Measurements from ENCODE around the gene KRT76.

KRT76 gene

GRCh38 chr12:52727037-52727436 is 50.1 kb downstream of the KRT76 start:
- TF ChIP-seq, protein P1, sequence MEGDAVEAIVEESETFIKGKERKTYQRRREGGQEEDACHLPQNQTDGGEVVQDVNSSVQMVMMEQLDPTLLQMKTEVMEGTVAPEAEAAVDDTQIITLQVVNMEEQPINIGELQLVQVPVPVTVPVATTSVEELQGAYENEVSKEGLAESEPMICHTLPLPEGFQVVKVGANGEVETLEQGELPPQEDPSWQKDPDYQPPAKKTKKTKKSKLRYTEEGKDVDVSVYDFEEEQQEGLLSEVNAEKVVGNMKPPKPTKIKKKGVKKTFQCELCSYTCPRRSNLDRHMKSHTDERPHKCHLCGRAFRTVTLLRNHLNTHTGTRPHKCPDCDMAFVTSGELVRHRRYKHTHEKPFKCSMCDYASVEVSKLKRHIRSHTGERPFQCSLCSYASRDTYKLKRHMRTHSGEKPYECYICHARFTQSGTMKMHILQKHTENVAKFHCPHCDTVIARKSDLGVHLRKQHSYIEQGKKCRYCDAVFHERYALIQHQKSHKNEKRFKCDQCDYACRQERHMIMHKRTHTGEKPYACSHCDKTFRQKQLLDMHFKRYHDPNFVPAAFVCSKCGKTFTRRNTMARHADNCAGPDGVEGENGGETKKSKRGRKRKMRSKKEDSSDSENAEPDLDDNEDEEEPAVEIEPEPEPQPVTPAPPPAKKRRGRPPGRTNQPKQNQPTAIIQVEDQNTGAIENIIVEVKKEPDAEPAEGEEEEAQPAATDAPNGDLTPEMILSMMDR (IDR thresholded peaks at IDR 0.05): no peak
- no peak for TF ChIP-seq ZFX (IDR thresholded peaks at IDR 0.05; ENCODE audit: borderline replicate concordance)
- H3K27ac ChIP-seq: no peak overlapping the region

- TF ChIP-seq ZFX (IDR thresholded peaks at IDR 0.05; ENCODE audit: borderline replicate concordance): no peak
- TF ChIP-seq, protein P1 (IDR thresholded peaks at IDR 0.05): no peak
- no peak overlapping the region for H3K27ac ChIP-seq
These were observed 50.7 kb downstream of the KRT76 start for GRCh38 chr12:52726451-52726850.

DNA sequence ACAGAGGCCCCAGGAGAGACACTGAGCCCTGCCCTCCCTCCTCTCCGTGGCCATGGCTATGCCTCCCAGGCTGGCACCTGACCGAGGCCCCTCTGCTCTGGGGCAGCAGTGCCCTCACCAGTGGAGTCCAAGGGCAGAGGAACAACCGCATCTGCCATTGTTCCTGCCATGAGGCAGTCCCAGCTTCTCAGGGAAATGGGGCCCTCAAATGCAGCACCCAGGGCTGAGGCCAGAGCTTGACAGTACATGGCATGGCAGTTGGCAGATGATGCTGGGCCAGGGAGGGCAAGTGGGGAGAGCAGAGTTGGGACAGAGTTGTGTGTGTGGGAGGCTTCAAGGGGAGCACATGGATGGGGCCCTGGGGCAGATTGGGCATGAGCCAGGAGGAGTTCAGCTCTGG is 52.8 kb downstream of the KRT76 start:
- TF ChIP-seq ZFX (IDR thresholded peaks at IDR 0.05; ENCODE audit: borderline replicate concordance): no peak
- TF ChIP-seq, protein P1 (IDR thresholded peaks at IDR 0.05): no peak
- no peak overlapping the region for H3K27ac ChIP-seq

DNA sequence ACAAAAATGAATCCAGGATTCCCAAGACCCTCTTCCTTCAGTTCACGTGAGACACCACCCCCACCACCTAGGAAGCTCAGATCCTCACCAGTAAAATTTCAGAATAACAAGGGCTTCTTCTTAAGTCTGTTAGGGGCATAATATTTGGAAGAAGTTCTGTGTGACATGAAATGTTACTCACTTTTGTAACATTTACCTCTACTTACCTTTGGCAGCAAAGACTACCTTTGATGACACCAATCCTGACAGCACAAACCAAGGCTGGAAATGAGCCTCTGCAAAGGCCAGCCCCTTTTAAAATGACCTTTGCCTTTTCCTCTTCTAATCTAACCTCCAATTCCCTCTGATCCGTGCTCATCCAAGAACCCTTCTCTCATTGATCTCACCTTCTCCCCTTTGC is 54.5 kb downstream of the KRT76 start:
- no peak overlapping the region for H3K27ac ChIP-seq
- no peak for TF ChIP-seq ZFX (IDR thresholded peaks at IDR 0.05; ENCODE audit: borderline replicate concordance)
- TF ChIP-seq, protein P1 (IDR thresholded peaks at IDR 0.05): no peak

- TF ChIP-seq ZFX (IDR thresholded peaks at IDR 0.05; ENCODE audit: borderline replicate concordance): no peak
- TF ChIP-seq, protein P1 (IDR thresholded peaks at IDR 0.05): no peak
- H3K27ac ChIP-seq: no peak overlapping the region
These were observed 55.2 kb downstream of the KRT76 start for GRCh38 chr12:52721838-52722470.

GRCh38 chr12:52720365-52720886 is 56.7 kb downstream of the KRT76 start:
- TF ChIP-seq, protein P1 (IDR thresholded peaks at IDR 0.05): no peak
- TF ChIP-seq ZFX (IDR thresholded peaks at IDR 0.05; ENCODE audit: borderline replicate concordance): no peak
- H3K27ac ChIP-seq: no peak overlapping the region
